ENCODE results near the gene ZCCHC7. TPM values are rescaled to one million over a fixed set of nuclear protein-coding genes. Genes with fewer than 3 reads are reported as not detected.

Gene ZCCHC7
- total RNA-seq, 4 donors from 2014 or later, result 22.1 to 31.9 (median 25.6) TPM

DNA sequence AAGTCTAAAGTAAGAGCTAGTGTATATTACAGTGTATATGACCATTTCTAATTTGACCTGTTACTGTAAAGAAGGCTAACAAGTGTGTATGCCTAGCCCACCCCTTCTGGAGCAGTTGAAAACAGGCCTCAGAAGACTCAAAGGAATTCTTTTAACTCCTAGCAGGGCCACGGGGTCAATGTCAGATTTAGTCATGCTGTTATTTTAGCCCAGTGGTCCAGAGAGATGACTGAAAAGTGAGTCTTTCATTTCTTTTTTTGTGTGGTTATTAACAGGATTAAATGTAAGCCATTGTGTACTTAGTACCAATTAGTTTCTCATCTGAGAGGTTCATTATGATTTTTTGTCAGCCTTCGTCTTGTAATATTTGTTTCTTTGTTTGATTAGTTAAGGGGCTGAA, 24.4 kb downstream of the ZCCHC7 start:
- Histone ChIP-seq H3K27me3 (no peaks in the 10 kb centered on the region), H3K27ac (no peak overlapping the region), H3K4me1 (no peaks in the 10 kb centered on the region), H3K4me3 (replicated peaks in 1 of 3) (no peak overlapping the region), H3K9me3 (no peaks in the 10 kb centered on the region), H3K36me3 (no peaks in the 10 kb centered on the region)
- 87 to 91% methylated on average over 2 of the region's 2 CpGs for WGBS, 2 donors
- TF ChIP-seq, protein P1, sequence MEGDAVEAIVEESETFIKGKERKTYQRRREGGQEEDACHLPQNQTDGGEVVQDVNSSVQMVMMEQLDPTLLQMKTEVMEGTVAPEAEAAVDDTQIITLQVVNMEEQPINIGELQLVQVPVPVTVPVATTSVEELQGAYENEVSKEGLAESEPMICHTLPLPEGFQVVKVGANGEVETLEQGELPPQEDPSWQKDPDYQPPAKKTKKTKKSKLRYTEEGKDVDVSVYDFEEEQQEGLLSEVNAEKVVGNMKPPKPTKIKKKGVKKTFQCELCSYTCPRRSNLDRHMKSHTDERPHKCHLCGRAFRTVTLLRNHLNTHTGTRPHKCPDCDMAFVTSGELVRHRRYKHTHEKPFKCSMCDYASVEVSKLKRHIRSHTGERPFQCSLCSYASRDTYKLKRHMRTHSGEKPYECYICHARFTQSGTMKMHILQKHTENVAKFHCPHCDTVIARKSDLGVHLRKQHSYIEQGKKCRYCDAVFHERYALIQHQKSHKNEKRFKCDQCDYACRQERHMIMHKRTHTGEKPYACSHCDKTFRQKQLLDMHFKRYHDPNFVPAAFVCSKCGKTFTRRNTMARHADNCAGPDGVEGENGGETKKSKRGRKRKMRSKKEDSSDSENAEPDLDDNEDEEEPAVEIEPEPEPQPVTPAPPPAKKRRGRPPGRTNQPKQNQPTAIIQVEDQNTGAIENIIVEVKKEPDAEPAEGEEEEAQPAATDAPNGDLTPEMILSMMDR (IDR thresholded peaks at IDR 0.05), result no peak
- TF ChIP-seq POLR2A (IDR thresholded peaks at IDR 0.05), result no peak
- intact Hi-C loops (cut with DNase I), result no loop called here
- DNase-seq, result no peak

DNA sequence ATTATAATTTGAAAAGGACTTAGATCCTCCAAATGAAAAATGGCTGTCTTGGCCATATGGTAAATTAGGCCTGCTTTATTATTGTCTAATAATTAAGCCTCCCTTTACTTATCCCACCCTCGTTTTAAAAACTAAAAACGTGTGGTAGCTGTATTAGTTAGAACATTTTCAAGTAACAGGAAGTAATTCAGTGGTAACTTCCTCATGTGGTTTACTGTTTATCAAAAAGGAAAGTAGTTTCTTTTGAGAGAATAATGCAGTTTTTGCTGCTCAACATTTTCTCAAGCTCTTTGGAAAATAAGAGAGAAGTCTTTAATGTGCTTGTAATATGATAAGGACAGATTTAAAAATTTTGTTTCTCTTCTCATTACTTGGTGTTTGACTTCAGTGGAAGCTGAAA, 26.0 kb downstream of the ZCCHC7 start:
- H3K9me3 ChIP-seq, result no peaks in the 10 kb centered on the region
- no peaks in the 10 kb centered on the region for H3K4me1 ChIP-seq
- H3K36me3 ChIP-seq, result no peaks in the 10 kb centered on the region
- H3K27me3 ChIP-seq, result no peaks in the 10 kb centered on the region
- TF ChIP-seq, protein P1 (IDR thresholded peaks at IDR 0.05), result no peak
- TF ChIP-seq POLR2A (IDR thresholded peaks at IDR 0.05), result no peak
- intact Hi-C loops (cut with DNase I), result no loop called here
- no peak overlapping the region for H3K27ac ChIP-seq
- no peak overlapping the region for H3K4me3 ChIP-seq (replicated peaks in 1 of 3)
- 58 to 64% methylated on average over 2 of the region's 2 CpGs for WGBS, 2 donors
- DNase-seq, result no peak

DNA sequence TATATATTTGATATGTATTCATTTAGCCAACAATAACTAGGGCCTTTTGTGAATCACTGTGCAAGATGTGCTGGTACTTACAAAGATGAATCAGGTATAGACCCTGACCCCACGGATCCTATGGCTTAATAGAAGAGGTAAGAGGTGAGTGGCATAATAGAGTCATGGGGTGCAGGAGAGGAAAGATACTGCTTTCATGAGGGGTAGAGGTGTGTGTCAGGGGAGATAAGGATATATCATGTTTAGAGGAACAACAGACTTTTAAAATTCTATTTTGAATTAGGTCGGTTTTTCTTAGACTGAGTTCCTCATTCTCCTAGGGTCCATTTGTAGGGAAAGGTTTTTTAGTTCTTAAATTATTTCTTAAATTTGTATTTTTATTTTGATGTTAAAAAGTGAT, 27.8 kb downstream of the ZCCHC7 start:
- TF ChIP-seq, protein P1 (IDR thresholded peaks at IDR 0.05), result no peak
- no peak for TF ChIP-seq POLR2A (IDR thresholded peaks at IDR 0.05)
- no peak overlapping the region for H3K4me3 ChIP-seq (replicated peaks in 1 of 3)
- intact Hi-C loops (cut with DNase I), result no loop called here
- H3K9me3 ChIP-seq, result no peaks in the 10 kb centered on the region
- 93 to 95% methylated on average over 2 of the region's 2 CpGs for WGBS, 2 donors
- no peaks in the 10 kb centered on the region for H3K4me1 ChIP-seq
- no peaks in the 10 kb centered on the region for H3K27me3 ChIP-seq
- no peak for DNase-seq
- H3K27ac ChIP-seq, result no peak overlapping the region
- no peaks in the 10 kb centered on the region for H3K36me3 ChIP-seq

DNA sequence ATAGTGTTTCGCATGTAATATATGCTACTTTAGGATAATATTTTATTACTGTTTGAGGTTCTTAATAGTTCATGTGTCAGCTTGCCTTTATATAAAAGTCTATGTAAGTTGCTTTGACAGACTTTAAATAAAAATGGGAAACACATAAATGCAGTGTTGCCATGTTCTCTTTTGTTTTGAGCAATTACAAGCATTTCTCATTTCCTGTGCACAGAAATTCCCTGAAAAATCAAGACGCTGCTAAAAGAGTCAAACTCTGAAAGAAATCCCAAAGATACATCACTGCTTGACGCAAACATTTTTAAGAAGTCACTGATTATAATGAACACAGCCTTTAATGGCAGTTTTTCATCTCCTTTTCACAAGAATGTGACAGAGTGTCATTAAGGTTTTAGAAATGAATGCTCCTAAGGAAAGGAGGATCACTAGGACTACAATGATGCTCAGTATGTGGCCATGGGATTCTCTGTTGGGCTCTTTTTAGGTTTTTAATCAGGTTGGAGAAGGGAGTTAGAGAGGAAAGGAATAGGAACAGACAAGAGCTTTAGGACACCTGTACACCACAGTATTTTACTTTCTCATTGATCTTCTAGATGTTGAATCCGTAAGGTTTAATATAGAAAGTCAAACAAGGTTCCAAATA, 29.4 kb downstream of the ZCCHC7 start:
- TF ChIP-seq POLR2A (IDR thresholded peaks at IDR 0.05), result no peak
- TF ChIP-seq, protein P1 (IDR thresholded peaks at IDR 0.05), result no peak
- no peaks in the 10 kb centered on the region for H3K27me3 ChIP-seq
- intact Hi-C loops (cut with DNase I), result no loop called here
- no peak for DNase-seq
- no peaks in the 10 kb centered on the region for H3K4me1 ChIP-seq
- no peak overlapping the region for H3K27ac ChIP-seq
- no peaks in the 10 kb centered on the region for H3K9me3 ChIP-seq
- no peak overlapping the region for H3K4me3 ChIP-seq (replicated peaks in 1 of 3)
- WGBS, 2 donors, result 87 to 88% methylated on average over 4 of the region's 4 CpGs
- no peaks in the 10 kb centered on the region for H3K36me3 ChIP-seq

DNA sequence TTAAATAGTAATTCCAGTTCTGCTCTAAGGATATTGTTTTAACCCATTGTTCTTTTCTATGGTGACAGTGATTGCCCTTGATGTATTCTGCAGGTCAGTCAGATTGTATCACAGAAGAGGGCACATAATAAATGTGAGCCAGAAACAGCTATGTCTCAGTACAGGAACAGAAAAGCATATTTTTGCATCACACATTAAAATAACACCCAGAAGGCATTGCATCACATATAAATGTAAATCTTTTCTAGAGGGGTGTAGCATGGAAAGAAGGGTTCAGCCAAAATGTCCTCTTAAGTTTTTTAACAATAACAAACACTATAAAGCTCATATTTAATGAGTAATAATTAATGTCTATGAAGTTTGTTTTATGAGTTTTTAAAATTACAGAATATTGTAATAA, 30.0 kb downstream of the ZCCHC7 start:
- DNase-seq, result no peak
- no peak for TF ChIP-seq POLR2A (IDR thresholded peaks at IDR 0.05)

More for the DNA sequence above, 30.0 kb downstream of the ZCCHC7 start:
- Histone ChIP-seq H3K4me3 (replicated peaks in 1 of 3) (no peak overlapping the region), H3K27me3 (no peaks in the 10 kb centered on the region), H3K27ac (no peak overlapping the region), H3K9me3 (no peaks in the 10 kb centered on the region), H3K4me1 (peaks cover 0 to under 1% of the 10 kb centered on the region in 2 donors), H3K36me3 (no peaks in the 10 kb centered on the region)
- intact Hi-C loops (cut with DNase I), result no loop called here

Data from thyroid gland (tissue), 4 donors.